M059J (cell line): ENCODE data around the gene DENND1B. TPM values are rescaled to one million over a fixed set of nuclear protein-coding genes. Genes with fewer than 3 reads are reported as not detected.
"Not testable (repeated sequence)": the region's sequence is repeated elsewhere in the genome, so short reads cannot be mapped to it uniquely, and the experiment has no call there.

Experiments
- DNase-seq: peaks from one replicate; pipeline ENCODE4 v3.0.0-alpha.2; 2012; ENCODE audit warnings: low read depth
- total RNA-seq: library from RNA; depleted of rRNA; stranded (reverse); fragments of >200 nt; shearing (Covaris generic); gene quantifications from 2 replicates; pipeline ENCODE4 v1.2.3, GENCODE V29; 2014

The DENND1B gene
- total RNA-seq, 1 experiment from 2014 or later: 17.0 TPM

- DNase-seq: peak; percentile 55
These were observed 218.0 kb downstream of the DENND1B start for GRCh38 chr1:197557302-197557701.

GRCh38 chr1:197553281-197553680 lies 222.0 kb downstream of the DENND1B start:
- no peak for DNase-seq

GRCh38 chr1:197546989-197547388 lies 228.3 kb downstream of the DENND1B start:
- DNase-seq: no peak

- no peak for DNase-seq
These were observed 230.7 kb downstream of the DENND1B start for GRCh38 chr1:197544553-197544952.

GRCh38 chr1:197544130-197544529 lies 231.2 kb downstream of the DENND1B start:
- no peak for DNase-seq

- no peak for DNase-seq
These were observed 233.9 kb downstream of the DENND1B start for GRCh38 chr1:197541411-197541810.

DNA sequence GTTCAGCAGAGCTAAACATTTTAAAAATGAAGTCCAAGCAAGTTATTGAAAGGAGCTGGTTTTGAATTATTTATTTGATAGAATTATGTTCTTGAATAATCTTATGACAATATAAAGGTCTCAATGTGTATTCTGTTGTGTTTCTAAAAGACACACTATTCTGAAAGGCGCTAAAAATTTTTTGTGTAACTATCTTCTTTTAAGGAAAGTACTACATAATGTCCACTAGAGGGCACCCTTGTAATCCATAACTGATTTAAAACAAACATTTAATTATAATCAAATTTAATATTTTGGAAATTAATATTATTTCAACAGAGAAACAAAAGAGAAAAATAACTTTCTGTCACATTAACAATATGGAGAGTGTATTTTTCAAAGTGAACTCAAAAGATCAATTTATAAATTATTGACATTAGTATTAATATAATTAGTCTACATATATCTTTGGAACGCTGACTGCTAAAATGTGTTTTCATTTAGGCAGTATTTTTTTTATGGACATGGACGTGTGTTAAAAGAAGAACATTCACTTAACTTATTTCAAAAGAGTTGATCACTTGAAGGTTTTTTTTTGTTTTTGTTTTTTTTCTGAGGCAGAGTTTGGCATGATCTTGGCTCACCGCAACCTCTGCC lies 248.4 kb downstream of the DENND1B start:
- peak; percentile 25 for DNase-seq

DNA sequence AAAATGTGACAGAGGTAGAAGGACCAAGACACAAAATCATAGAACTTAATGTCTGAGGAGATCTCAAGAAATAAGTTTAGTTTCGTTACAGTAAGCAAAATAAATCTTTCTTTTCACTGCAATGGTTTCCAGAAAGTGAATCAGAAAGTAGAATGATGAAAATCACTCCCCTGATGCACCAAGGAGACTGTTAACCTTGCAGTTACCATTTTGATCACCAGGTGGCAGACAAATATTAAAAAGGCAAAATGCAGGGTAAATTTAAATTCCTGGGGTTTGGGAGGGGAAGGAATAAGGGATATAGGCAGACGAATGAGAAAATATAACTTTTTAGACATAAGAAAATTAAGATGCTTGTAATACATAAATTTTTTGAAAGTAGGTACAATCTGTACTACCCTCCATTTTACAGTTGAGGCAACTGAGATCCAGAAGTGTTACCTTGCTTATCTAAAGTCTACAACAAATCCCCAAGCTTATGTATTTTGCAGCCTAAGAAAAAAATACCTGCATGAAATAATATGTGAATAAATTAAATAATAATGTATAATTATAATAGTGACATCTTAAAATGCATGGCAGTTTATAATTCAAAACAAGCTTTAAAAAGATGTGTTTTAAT lies 254.1 kb downstream of the DENND1B start:
- peak; percentile 53 for DNase-seq

DNA sequence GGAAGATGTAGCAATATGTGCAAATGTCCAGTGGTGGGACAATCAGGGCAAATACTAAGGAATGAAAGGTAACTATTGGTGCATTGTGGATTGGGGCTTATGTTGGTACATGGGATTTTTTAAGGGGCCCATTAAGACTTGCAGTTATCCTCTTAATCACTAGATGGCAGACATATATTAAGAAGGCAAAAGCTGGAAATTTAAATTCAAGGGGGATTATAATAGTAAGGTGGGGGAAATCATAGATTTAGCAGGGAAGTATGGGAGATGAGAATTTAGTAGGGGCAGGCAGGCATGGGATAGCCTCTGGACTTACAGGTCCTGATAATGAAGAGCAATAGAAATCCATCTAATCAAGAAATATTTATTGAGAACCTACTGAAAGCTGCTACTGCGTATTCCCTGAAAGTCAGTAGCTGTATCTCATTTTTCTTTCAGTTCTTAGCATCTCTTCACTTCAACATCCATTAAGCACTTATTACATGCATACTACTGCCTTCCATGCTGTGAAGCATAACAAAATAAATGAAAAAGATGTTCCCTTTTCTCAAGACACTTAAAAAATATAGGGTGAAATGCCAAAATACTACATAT lies 255.4 kb downstream of the DENND1B start:
- DNase-seq: peak; percentile 12

DNA sequence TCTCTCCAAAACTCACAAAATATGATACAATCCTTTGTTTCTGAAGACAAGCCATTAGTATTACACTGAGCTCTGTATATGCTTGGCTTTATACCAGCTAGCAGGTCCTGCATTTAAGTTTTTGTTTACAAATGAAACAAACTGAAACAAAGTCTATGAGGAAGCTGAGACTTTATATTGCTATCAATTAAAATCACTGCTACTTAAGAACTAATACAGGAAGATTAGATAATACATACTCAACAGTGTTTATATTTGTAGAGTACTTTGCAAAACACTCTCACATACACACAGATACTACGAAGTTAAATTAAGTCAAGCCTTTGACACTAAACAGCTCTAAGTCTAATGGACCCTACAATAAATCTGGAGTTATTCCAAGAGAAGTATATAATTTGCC lies 259.9 kb downstream of the DENND1B start:
- DNase-seq: no peak

GRCh38 chr1:197510691-197511378 lies 264.4 kb downstream of the DENND1B start:
- DNase-seq: peak; percentile 48

DNA sequence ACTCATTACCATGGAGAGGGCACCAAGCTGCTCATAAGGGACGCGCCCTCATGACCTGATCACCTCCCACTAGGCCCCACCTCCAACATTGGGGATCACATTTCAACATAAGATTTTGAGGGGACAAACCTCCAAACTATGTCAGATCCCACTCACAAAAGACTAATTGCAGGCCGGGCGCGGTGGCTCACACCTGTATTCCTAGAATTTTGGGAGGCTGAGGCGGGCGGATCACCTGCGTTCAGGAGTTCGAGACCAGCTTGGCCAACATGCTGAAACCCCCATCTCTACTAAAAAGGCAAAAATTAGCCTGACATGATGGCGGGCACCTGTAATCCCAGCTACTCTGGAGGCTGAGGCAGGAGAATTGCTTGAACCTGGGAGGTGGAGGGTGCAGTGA lies 278.6 kb downstream of the DENND1B start:
- DNase-seq: no peak

DNA sequence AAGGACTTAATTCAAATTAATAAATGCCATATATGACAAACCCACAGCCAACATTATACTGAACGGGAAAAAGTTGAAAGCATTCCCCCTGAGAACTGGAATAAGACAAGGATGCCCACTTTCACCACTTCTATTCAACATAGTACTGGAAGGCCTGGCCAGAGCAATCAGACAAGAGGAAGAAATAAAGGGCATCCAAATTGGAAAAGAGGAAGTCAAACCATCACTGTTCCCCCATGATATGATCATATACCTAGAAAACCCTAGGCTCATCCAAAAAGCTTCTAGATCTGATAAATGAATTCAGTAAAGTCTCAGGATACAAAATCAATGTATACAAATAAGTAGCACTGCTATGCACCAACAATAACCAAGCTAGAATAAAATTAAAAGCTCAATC lies 283.8 kb downstream of the DENND1B start:
- not testable (repeated sequence) for DNase-seq

DNA sequence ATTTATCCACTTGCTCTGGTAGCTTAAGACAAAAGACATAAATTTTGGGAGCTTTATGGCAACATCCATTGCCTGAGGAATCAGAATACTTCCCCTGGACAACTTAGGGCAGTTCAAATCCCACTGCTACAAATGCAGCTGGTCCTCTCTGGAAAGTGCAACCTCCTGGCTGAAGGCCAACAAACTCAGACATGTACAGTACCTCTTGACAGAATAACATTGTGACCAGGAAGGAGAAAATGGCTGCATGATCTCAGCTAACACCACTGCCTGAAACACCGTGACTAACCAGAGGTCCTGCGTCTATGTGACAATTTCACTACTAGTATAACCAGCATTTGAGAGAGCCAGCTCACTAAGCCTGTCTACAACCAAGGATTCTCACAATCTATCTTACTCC lies 288.3 kb downstream of the DENND1B start:
- DNase-seq: peak; percentile 18

DNA sequence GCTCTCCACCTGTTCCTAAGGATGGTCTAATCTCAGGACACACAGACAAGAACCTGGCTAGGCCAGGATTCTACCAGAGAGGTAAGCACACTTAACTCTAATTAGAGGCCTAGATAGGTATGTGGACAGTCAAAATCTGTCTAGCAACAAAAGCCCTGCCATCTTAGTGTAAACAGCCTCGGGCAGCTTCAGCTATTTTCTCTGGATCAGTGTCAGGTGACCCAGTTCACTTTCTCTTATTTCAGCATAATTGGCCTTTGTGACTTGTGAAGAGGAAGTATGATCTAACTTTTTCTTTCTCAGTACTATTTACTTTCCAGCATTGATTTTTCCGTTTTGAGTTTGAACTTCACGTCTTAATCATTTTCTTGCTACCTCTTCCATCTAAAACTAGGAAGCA lies 289.5 kb downstream of the DENND1B start:
- peak; percentile 75 for DNase-seq

GRCh38 chr1:197481101-197481500 lies 294.2 kb downstream of the DENND1B start:
- DNase-seq: peak; percentile 38

DNA sequence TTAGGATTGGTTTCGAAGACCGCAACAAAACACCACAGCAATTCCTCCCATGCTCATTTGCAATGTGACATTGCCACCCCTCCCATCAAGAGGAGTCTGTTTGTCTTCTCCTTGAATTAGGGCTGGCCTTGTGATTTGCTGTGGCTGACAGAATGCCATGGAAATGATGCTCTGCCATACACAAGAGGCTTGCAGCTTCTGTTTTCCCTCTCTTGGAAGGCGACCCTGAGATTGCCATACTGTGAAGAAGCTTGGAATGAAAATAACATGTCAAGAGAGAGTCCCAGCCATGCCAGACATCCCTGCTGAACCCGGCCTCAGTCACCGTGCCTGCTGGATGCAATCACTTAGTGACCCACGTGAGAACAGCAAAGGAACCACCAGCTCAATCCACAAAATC lies 294.8 kb downstream of the DENND1B start:
- DNase-seq: no peak

DNA sequence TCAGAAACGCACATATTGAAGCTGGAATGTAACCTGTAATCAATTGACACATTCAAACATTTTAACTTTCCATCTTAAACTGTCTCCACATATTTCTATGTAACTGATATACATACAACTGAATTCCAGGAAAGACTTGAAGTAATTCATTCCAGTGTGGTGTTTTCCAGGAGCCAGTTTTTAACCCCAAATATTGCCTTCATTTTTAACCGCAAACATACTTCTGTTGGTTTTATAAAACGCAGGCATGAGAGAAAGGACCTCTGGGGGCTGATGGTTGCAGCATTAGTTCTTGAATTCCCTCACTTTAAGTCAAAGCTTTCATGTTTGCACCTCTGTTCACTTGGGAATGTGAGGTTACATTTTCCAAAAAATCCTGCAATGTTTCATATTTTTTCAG lies 303.1 kb downstream of the DENND1B start:
- no peak for DNase-seq

DNA sequence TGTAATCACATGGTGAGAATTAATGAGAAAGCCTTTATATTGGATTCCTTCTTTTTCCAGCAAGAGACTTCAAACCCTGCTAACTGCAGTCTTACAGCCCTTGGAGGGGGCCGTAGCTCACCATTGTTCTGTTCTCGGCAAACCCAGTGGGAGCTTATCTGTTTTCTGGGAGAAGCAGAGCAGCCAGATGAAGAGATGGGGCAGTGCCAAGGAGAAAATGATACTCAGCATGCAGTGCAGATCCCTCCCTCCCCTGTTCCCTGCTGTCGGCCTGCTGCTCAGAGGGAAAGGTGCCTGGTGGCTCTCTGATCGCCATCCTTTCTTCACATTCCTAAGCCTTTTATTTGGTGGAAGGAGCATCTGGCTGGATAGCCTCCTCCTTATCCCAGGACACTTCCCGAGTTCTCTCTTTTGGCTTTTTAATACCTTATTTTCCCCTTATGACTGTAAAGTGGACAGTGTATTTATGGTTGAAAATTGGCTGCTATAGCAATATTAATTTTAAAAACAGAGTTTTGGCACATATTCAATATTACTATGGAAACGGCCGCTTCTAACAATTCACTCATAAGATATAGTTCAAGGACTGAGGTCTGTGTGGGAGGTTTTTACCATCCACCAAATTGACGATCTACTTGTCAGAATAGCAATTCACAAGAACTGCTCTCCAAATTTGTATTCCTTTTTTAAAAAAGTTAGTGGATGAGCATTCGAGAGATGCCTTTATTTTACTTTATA lies 303.9 kb downstream of the DENND1B start:
- no peak for DNase-seq

DNA sequence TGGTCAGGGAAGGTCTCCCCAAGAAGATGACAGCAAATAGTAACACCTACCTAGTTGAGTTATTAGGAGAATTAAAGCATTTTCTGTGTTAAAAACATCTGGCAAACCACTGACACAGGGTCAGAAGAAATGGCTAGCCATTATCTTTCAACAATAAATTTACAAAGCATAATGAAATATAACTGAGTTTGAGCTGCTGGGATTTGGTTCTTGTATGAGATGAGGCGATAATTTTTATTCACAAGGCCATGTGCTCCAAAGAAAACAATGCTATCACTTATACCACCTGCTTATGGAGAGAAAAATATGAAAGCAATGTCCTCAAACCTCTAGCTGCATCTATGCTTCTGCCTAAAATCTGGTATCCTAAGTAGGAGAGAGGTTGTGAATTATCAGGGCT lies 304.9 kb downstream of the DENND1B start:
- DNase-seq: no peak

GRCh38 chr1:197469620-197470210 lies 305.6 kb downstream of the DENND1B start:
- no peak for DNase-seq
